ENCODE data around the gene PGC. TPM values are rescaled to one million over a fixed set of nuclear protein-coding genes. Genes with fewer than 3 reads are reported as not detected.

PGC gene
- polyA plus RNA-seq, 3 donors: not detected

GRCh38 chr6:41750374-41750773, 3.2 kb upstream of the PGC start:
- Mint-ChIP-seq H3K36me3 (no peaks in the 10 kb centered on the region), H3K9me3 (peaks cover 0 to 1% (median 0%) of the 10 kb centered on the region in 7 donors)
- WGBS (ENCODE audit: insufficient coverage): 100% methylated on average over 1 of the region's 3 CpGs

DNA sequence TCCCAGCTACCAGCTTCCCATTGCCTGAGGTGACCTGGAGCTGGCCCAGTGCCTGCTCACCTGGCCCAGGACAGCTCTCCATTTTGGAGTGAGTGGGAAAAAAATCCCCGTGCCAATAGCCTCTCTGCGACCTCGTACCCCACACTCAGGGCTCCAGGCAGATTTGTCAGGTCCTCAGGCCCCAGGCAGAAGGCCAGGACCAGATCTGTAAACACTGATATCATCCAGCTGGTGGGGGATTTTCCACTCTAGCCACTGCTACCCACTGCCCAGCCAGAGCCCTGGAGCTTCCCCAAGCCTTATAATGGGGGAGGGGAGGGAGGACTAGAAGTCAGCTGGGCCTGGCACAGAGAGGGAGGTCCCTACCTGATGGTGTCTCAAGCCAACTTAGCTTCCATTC, 1.3 kb upstream of the PGC start:
- no peak overlapping the region for H3K4me3 ChIP-seq (replicated peaks in 1 of 3; ENCODE audit: low read depth in 2 of 3, low read length in 3 of 3)
- peaks cover 5% of the 10 kb centered on the region for H3K4me1 Mint-ChIP-seq
- H3K36me3 ChIP-seq (replicated peaks in 1 of 2; ENCODE audit: control insufficient read depth in 1 of 2, insufficient read depth in 2 of 2, low read length in 2 of 2): no peaks in the 10 kb centered on the region
- no peak for DNase-seq
- no peaks in the 10 kb centered on the region for H3K4me1 ChIP-seq (ENCODE audit: control insufficient read depth in 1 of 2, insufficient read depth in 2 of 2, low read length in 2 of 2)
- peaks cover 0 to 4% (median under 1%) of the 10 kb centered on the region in 3 donors for H3K27me3 Mint-ChIP-seq (ENCODE audit: low read depth in 3 of 3)
- no peak overlapping the region for H3K4me2 ChIP-seq (replicated peaks; ENCODE audit: extremely low read depth, low read length, poor library complexity, severe bottlenecking)
- no peak overlapping the region for H3K9ac ChIP-seq (ENCODE audit: insufficient read depth, low read length, poor library complexity, severe bottlenecking)
- TF ChIP-seq CTCF (IDR thresholded peaks at IDR 0.05): no peak
- no peak overlapping the region for H3K4me3 Mint-ChIP-seq
- H3K9me3 Mint-ChIP-seq: peaks cover 0 to 2% (median 0%) of the 10 kb centered on the region in 7 donors
- no peak overlapping the region for H3K27ac Mint-ChIP-seq
- no peaks in the 10 kb centered on the region for H3K36me3 Mint-ChIP-seq
- no peaks in the 10 kb centered on the region for H4K20me1 ChIP-seq (ENCODE audit: insufficient read depth, low read length)
- 100% methylated on average over 1 of the region's 3 CpGs for WGBS (ENCODE audit: insufficient coverage)
- no peaks in the 10 kb centered on the region for H3K79me2 ChIP-seq (ENCODE audit: insufficient read depth, low read length)
- intact Hi-C loops (cut with micrococcal nuclease): no loop called here
- H3K27me3 ChIP-seq (ENCODE audit: control insufficient read depth in 2 of 2, insufficient read depth in 2 of 2, low read length in 2 of 2): no peaks in the 10 kb centered on the region
- H2AFZ ChIP-seq (ENCODE audit: insufficient read depth, low read depth, low read length, poor library complexity, severe bottlenecking): no peak overlapping the region
- H3K9me3 ChIP-seq (replicated peaks in 1 of 2; ENCODE audit: control insufficient read depth in 1 of 2, insufficient read depth in 1 of 2, low read length in 2 of 2): no peaks in the 10 kb centered on the region
- H3K27ac ChIP-seq (ENCODE audit: low read depth in 1 of 2, low read length in 2 of 2): no peak overlapping the region

More at GRCh38 chr6:41750374-41750773, 3.2 kb upstream of the PGC start:
- Mint-ChIP-seq H3K4me1 (no peaks in the 10 kb centered on the region), H3K27ac (no peak overlapping the region), H3K4me3 (no peak overlapping the region), H3K27me3 (ENCODE audit: low read depth in 3 of 3) (peaks cover 1 to 6% (median 4%) of the 10 kb centered on the region in 3 donors)
- H3K27ac ChIP-seq (ENCODE audit: low read depth in 1 of 2, low read length in 2 of 2): no peak overlapping the region
- H3K36me3 ChIP-seq (replicated peaks in 1 of 2; ENCODE audit: control insufficient read depth in 1 of 2, insufficient read depth in 2 of 2, low read length in 2 of 2): no peaks in the 10 kb centered on the region
- H2AFZ ChIP-seq (ENCODE audit: insufficient read depth, low read depth, low read length, poor library complexity, severe bottlenecking): no peak overlapping the region
- no peaks in the 10 kb centered on the region for H3K9me3 ChIP-seq (replicated peaks in 1 of 2; ENCODE audit: control insufficient read depth in 1 of 2, insufficient read depth in 1 of 2, low read length in 2 of 2)
- no peak for DNase-seq
- H3K27me3 ChIP-seq (ENCODE audit: control insufficient read depth in 2 of 2, insufficient read depth in 2 of 2, low read length in 2 of 2): no peaks in the 10 kb centered on the region
- H4K20me1 ChIP-seq (ENCODE audit: insufficient read depth, low read length): no peaks in the 10 kb centered on the region
- no peaks in the 10 kb centered on the region for H3K4me1 ChIP-seq (ENCODE audit: control insufficient read depth in 1 of 2, insufficient read depth in 2 of 2, low read length in 2 of 2)
- no peak for TF ChIP-seq CTCF (IDR thresholded peaks at IDR 0.05)
- H3K4me3 ChIP-seq (replicated peaks in 1 of 3; ENCODE audit: low read depth in 2 of 3, low read length in 3 of 3): no peak overlapping the region
- H3K4me2 ChIP-seq (replicated peaks; ENCODE audit: extremely low read depth, low read length, poor library complexity, severe bottlenecking): no peak overlapping the region
- no peaks in the 10 kb centered on the region for H3K79me2 ChIP-seq (ENCODE audit: insufficient read depth, low read length)
- intact Hi-C loops (cut with micrococcal nuclease): no loop called here
- H3K9ac ChIP-seq (ENCODE audit: insufficient read depth, low read length, poor library complexity, severe bottlenecking): no peak overlapping the region

Measured in CD14-positive monocyte (primary cell).